GM12872 (cell line): ENCODE measurements around the gene VSIG10.

Source experiments
- CTCF ChIP-seq: IDR thresholded peaks from 3 replicates; pipeline ENCODE4 v1.5.1; 2011; ENCODE audit warnings: low read depth, mild to moderate bottlenecking, low read length, moderate library complexity; ENCODE audit not compliant: insufficient read depth

VSIG10 gene

GRCh38 chr12:118140825-118141224 lies 37.0 kb upstream of the VSIG10 start:
- no peak for TF ChIP-seq CTCF

GRCh38 chr12:118137148-118137678 lies 33.4 kb upstream of the VSIG10 start:
- no peak for TF ChIP-seq CTCF

- no peak for TF ChIP-seq CTCF
Measured at GRCh38 chr12:118136559-118137003, 32.8 kb upstream of the VSIG10 start.

- TF ChIP-seq CTCF: no peak
Measured at GRCh38 chr12:118135788-118136558, 32.2 kb upstream of the VSIG10 start, which contains the start of gene PEBP1. Gene PEBP1, plus strand, starts transcription at chr12:118136124. Its CDS starts 86 bp downstream, at chr12:118136210.

GRCh38 chr12:118127867-118128266 lies 24.1 kb upstream of the VSIG10 start:
- TF ChIP-seq CTCF: no peak

GRCh38 chr12:118126119-118126757 lies 22.4 kb upstream of the VSIG10 start:
- no peak for TF ChIP-seq CTCF

- no peak for TF ChIP-seq CTCF
Measured at GRCh38 chr12:118125743-118126118, 21.9 kb upstream of the VSIG10 start.
